Stimulated activated CD4-positive, alpha-beta T cell treated with anti-CD3 and anti-CD28 coated beads, TNF-alpha, amount 100 ng/mL, for 24 hours (primary cell): ENCODE measurements around the gene CPB2.

Experiments used
- DNase-seq, 3 experiments: peaks; one replicate each; pipeline ENCODE4 v3.0.0-alpha.2; 2020; ENCODE audit warnings: low read depth in 3 of 3

CPB2 gene

GRCh38 chr13:46100191-46100815, 4.5 kb downstream of the CPB2 start:
- no peak for DNase-seq

GRCh38 chr13:46097663-46098062, 7.2 kb downstream of the CPB2 start:
- no peak for DNase-seq

GRCh38 chr13:46097015-46097414, 7.8 kb downstream of the CPB2 start:
- no peak for DNase-seq

- DNase-seq = no peak
These were observed 10.4 kb downstream of the CPB2 start for GRCh38 chr13:46094478-46094877.

GRCh38 chr13:46088821-46089562, 15.8 kb downstream of the CPB2 start:
- no peak for DNase-seq

GRCh38 chr13:46087481-46087880, 17.4 kb downstream of the CPB2 start:
- no peak for DNase-seq

- DNase-seq = no peak
These were observed 17.8 kb downstream of the CPB2 start for GRCh38 chr13:46086985-46087384.

- no peak for DNase-seq
These were observed 18.4 kb downstream of the CPB2 start for GRCh38 chr13:46086421-46086922.

- no peak for DNase-seq
These were observed 19.1 kb downstream of the CPB2 start for GRCh38 chr13:46085737-46086136.

- no peak for DNase-seq
These were observed 22.5 kb downstream of the CPB2 start for GRCh38 chr13:46082324-46082723.

- no peak for DNase-seq
These were observed 25.1 kb downstream of the CPB2 start for GRCh38 chr13:46079770-46080169.

GRCh38 chr13:46077265-46077664, 27.6 kb downstream of the CPB2 start:
- DNase-seq = no peak

GRCh38 chr13:46076827-46077226, 28.0 kb downstream of the CPB2 start:
- no peak for DNase-seq

GRCh38 chr13:46075811-46076210, 29.0 kb downstream of the CPB2 start:
- no peak for DNase-seq

- DNase-seq = no peak
These were observed 33.1 kb downstream of the CPB2 start for GRCh38 chr13:46071590-46072249.

GRCh38 chr13:46063292-46063691, 41.5 kb downstream of the CPB2 start:
- no peak for DNase-seq

- no peak for DNase-seq
These were observed 42.6 kb downstream of the CPB2 start for GRCh38 chr13:46062185-46062584.

GRCh38 chr13:46059405-46059804, 45.4 kb downstream of the CPB2 start:
- DNase-seq = no peak

GRCh38 chr13:46058268-46058667, 46.6 kb downstream of the CPB2 start:
- DNase-seq = no peak

GRCh38 chr13:46057256-46058015, 47.4 kb downstream of the CPB2 start:
- DNase-seq = no peak

- no peak for DNase-seq
These were observed 51.4 kb downstream of the CPB2 start for GRCh38 chr13:46053162-46054012.
